Type B pancreatic cell (in vitro differentiated cells): Measurements from ENCODE around the gene CCDC152. TPM values are rescaled to one million over a fixed set of nuclear protein-coding genes. Genes with fewer than 3 reads are reported as not detected.

ENCODE experiments used
- DNase-seq: peaks from one replicate; pipeline ENCODE4 v3.0.0; 2021; ENCODE audit warnings: mixed read lengths; ENCODE audit not compliant: unreplicated experiment; ENCODE audit errors: extremely low spot score
- H3K27ac Mint-ChIP-seq: 2 replicates; pipeline ENCODE4 v1.8.0; 2021; ENCODE audit warnings: mild to moderate bottlenecking, mixed read lengths
- H3K27me3 Mint-ChIP-seq: 2 replicates; pipeline ENCODE4 v1.8.0; 2021; ENCODE audit warnings: mixed read lengths
- H3K36me3 Mint-ChIP-seq: 2 replicates; pipeline ENCODE4 v1.8.0; 2021; ENCODE audit warnings: mixed read lengths
- H3K4me1 Mint-ChIP-seq: one replicate; pipeline ENCODE4 v1.8.0; 2021; ENCODE audit warnings: mixed read lengths; ENCODE audit not compliant: unreplicated experiment
- H3K4me3 Mint-ChIP-seq: 2 replicates; pipeline ENCODE4 v1.8.0; 2021; ENCODE audit warnings: mild to moderate bottlenecking, mixed read lengths
- H3K9me3 Mint-ChIP-seq: 2 replicates; pipeline ENCODE4 v1.8.0; 2021; ENCODE audit warnings: mixed read lengths
- total RNA-seq: library from RNA; stranded (reverse); gene quantifications from 2 replicates; pipeline ENCODE4 v1.2.1, GENCODE V29; 2021; ENCODE audit warnings: low replicate concordance
- TF ChIP-seq, protein P1 (sequence below): fragments of 200-600 bp; sonication (generic); conservative IDR thresholded peaks from 2 replicates; pipeline ENCODE4 v1.5.0; 2021; ENCODE audit warnings: antibody characterized with exemption, mild to moderate bottlenecking

The CCDC152 gene
- total RNA-seq, 1 donor from 2014 or later, result not detected

- Mint-ChIP-seq H3K4me1 (no peaks in the 10 kb centered on the region), H3K27ac (peak overlapping the region; percentile 71), H3K4me3 (no peak overlapping the region), H3K36me3 (no peaks in the 10 kb centered on the region), H3K9me3 (no peaks in the 10 kb centered on the region), H3K27me3 (no peaks in the 10 kb centered on the region)
- DNase-seq, result no peak
- TF ChIP-seq, protein P1, sequence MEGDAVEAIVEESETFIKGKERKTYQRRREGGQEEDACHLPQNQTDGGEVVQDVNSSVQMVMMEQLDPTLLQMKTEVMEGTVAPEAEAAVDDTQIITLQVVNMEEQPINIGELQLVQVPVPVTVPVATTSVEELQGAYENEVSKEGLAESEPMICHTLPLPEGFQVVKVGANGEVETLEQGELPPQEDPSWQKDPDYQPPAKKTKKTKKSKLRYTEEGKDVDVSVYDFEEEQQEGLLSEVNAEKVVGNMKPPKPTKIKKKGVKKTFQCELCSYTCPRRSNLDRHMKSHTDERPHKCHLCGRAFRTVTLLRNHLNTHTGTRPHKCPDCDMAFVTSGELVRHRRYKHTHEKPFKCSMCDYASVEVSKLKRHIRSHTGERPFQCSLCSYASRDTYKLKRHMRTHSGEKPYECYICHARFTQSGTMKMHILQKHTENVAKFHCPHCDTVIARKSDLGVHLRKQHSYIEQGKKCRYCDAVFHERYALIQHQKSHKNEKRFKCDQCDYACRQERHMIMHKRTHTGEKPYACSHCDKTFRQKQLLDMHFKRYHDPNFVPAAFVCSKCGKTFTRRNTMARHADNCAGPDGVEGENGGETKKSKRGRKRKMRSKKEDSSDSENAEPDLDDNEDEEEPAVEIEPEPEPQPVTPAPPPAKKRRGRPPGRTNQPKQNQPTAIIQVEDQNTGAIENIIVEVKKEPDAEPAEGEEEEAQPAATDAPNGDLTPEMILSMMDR, result no peak
These were observed 94.9 kb downstream of the CCDC152 start for GRCh38 chr5:42851481-42851880.

Other genes starting within 250 kb of the CCDC152 start
- 65.5 and 96.2 TPM in 2 replicates for gene SELENOP, start 55.1 kb downstream of the CCDC152 start, total RNA-seq